Tibial nerve (tissue), 4 donors: ENCODE measurements around the gene TM4SF1. TPM values are rescaled to one million over a fixed set of nuclear protein-coding genes. Genes with fewer than 3 reads are reported as not detected.

Experiments
- DNase-seq, 2 donors: peaks; one replicate each; pipeline ENCODE4 v3.0.0-alpha.2; 2019; ENCODE audit warnings: low spot score in 2 of 2
- H3K27ac ChIP-seq, 4 donors: fragments of 200-600 bp; sonication (generic) in 3 of 4; one replicate each; pipeline ENCODE4 v1.5.1; 2017 to 2019; ENCODE audit warnings: mild to moderate bottlenecking in 1 of 4
- H3K27me3 ChIP-seq, 2 donors: fragments of 200-600 bp; sonication (generic) in 1 of 2; one replicate each; pipeline versions ENCODE4 v1.5.1 to v1.6.0; 2017 to 2019
- H3K36me3 ChIP-seq, 3 donors: fragments of 200-600 bp; sonication (generic); one replicate each; pipeline ENCODE4 v1.5.1; 2018 to 2019
- H3K4me1 ChIP-seq, 4 donors: fragments of 200-600 bp; sonication (generic) in 3 of 4; one replicate each; pipeline ENCODE4 v1.5.1; 2017 to 2019
- H3K4me3 ChIP-seq, 4 donors: fragments of 200-600 bp; sonication (generic) in 3 of 4; one replicate each; pipeline ENCODE4 v1.5.1; 2017 to 2019; ENCODE audit warnings: mild to moderate bottlenecking in 1 of 4, moderate library complexity in 1 of 4
- H3K9me3 ChIP-seq, 4 donors: fragments of 200-600 bp; sonication (generic) in 3 of 4; one replicate each; pipeline ENCODE4 v1.5.1; 2017 to 2019
- EP300 ChIP-seq, 2 donors: sonication (generic); formaldehyde crosslinking; IDR thresholded peaks; one replicate each; pipeline ENCODE4 v1.6.1; 2017; ENCODE audit warnings: antibody characterized with exemption in 2 of 2, mild to moderate bottlenecking in 1 of 2
- POLR2A ChIP-seq, 2 donors: fragments of 450-650 bp; IDR thresholded peaks; one replicate each; pipeline ENCODE4 v1.6.1; 2017; ENCODE audit warnings: antibody characterized with exemption in 2 of 2, mild to moderate bottlenecking in 2 of 2, moderate library complexity in 2 of 2
- WGBS, 2 donors: methylation state at CpG; one replicate each; pipeline ENCODE4 v1.1.5; 2018; 5-methylcytosine and 5-hydroxymethylcytosine counted together
- total RNA-seq, 4 donors: library from RNA; depleted of rRNA; stranded (reverse); fragments of >200 nt; gene quantifications; one replicate each; pipeline ENCODE4 v1.1.0, GENCODE V29; 2016
- TF ChIP-seq, protein P1 (sequence below), 5 experiments: fragments of 200-600 bp in 3 of 5; fragments of 450-650 bp in 2 of 5; sonication (generic) in 3 of 5; IDR thresholded peaks; one replicate each; pipeline ENCODE4 v1.5.1; 2016 to 2019; ENCODE audit warnings: antibody characterized with exemption in 5 of 5, mild to moderate bottlenecking in 3 of 5, moderate library complexity in 2 of 5

The TM4SF1 gene
- total RNA-seq, 4 donors from 2014 or later = 132 to 264 (median 169) TPM

DNA sequence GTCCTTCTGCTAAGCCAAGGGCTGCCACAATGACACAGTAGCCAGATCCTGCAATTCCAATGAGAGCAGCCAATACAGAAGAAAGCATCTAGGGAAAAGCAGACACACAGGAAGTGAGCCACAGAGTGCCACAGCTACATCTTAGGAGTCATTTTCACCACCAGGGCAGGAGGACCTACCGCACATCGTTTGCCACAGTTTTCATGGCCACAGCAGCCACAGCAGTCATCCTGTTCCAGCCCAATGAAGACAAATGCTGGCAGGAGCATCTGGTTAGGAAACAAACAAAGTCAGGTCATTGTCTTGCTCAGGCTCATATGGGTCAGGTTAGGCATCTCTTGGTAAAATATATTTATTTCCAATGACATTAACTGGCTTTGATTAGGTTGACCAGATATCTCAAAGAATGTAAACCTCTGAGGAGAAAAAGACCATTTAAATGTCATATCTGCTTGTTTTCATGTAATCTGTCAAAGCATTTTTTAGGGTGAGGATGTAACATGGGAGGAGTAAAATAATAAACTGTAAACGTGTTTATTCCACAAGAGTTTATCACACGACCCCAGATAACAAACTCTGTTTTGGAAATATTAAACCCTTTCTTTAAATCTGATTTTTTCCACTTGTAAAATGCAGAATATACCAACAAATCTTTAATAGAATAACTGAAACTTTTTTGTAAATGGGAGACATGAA is 1.8 kb downstream of the TM4SF1 start:
- TF ChIP-seq, protein P1, sequence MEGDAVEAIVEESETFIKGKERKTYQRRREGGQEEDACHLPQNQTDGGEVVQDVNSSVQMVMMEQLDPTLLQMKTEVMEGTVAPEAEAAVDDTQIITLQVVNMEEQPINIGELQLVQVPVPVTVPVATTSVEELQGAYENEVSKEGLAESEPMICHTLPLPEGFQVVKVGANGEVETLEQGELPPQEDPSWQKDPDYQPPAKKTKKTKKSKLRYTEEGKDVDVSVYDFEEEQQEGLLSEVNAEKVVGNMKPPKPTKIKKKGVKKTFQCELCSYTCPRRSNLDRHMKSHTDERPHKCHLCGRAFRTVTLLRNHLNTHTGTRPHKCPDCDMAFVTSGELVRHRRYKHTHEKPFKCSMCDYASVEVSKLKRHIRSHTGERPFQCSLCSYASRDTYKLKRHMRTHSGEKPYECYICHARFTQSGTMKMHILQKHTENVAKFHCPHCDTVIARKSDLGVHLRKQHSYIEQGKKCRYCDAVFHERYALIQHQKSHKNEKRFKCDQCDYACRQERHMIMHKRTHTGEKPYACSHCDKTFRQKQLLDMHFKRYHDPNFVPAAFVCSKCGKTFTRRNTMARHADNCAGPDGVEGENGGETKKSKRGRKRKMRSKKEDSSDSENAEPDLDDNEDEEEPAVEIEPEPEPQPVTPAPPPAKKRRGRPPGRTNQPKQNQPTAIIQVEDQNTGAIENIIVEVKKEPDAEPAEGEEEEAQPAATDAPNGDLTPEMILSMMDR (IDR thresholded peaks at IDR 0.05) = no peak
- TF ChIP-seq EP300 (IDR thresholded peaks at IDR 0.05) = peak in 1 of 2 donors; percentile 19
- H3K9me3 ChIP-seq = no peaks in the 10 kb centered on the region
- peak overlapping the region; percentile 26 to 49 (median 33) for H3K4me3 ChIP-seq
- no peaks in the 10 kb centered on the region for H3K27me3 ChIP-seq
- no peak for DNase-seq
- peak overlapping the region; percentile 50 to 86 (median 70) for H3K27ac ChIP-seq
- H3K4me1 ChIP-seq = peaks cover 4 to 50% (median 9%) of the 10 kb centered on the region in 4 donors
- WGBS, 2 donors = 59 to 70% methylated on average over 4 of the region's 4 CpGs
- H3K36me3 ChIP-seq = no peaks in the 10 kb centered on the region

DNA sequence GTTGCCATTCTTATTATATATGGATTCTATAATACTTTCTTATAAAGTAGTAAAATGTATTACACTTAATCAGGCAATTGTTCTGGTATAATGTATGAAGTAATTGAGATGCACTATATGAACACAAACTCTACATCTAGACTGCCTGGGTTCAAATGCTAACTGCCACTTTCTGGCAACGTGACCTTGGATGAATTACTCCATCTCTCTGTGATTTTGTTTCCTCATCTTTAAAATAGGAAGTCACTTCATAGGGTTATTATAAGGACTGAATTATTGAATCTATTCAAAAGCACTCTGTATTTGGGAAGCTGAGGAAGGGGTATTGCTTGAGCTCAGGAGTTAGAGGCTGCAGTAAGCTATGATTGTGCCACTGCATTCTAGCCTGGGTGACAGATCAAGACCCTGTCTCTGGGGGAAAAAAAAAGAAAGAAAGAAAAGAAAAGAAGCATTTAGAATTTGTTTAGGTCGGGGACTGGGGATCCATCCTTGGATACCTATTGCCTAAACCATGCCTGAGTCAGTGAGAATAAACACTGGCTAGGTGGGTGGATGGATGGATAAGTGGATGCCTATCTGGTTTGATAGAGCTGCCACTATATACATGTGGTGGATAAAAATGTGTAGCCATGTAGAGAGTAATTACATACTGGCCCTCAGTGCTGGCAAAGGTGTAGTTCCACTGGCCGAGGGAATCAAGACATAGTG is 2.5 kb downstream of the TM4SF1 start:
- Histone ChIP-seq H3K9me3 (no peaks in the 10 kb centered on the region), H3K27ac (peak overlapping the region in 3 of 4 donors; percentile 50 to 86 (median 77)), H3K4me1 (peaks cover 4 to 57% (median 11%) of the 10 kb centered on the region in 4 donors), H3K36me3 (no peaks in the 10 kb centered on the region), H3K4me3 (peak overlapping the region; percentile 26 to 49 (median 33)), H3K27me3 (no peaks in the 10 kb centered on the region)
- DNase-seq = no peak
- 65 to 74% methylated on average over 3 of the region's 3 CpGs for WGBS, 2 donors
- TF ChIP-seq POLR2A (IDR thresholded peaks at IDR 0.05) (no peak), EP300 (IDR thresholded peaks at IDR 0.05) (no peak)
- TF ChIP-seq, protein P1 (IDR thresholded peaks at IDR 0.05) = no peak

DNA sequence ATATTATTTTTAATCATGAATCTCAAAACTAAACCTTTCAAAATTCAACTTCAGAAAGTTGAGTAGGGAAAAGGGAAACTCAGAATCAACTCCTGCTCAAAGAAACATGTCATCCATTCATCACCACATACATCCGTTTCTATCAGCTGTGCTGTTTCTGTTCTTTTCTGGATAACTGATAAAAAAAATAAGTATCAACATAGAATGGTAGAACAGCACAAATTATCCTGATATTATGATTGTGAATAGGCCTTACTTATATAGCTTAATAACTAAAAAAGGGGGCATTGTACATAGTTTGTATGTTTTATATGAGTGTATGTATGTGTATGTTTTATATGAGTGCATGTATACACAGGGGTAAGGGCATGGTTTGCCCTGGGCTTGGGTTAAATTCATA is 3.1 kb downstream of the TM4SF1 start:
- 62 to 65% methylated on average over 1 of the region's 1 CpG for WGBS, 2 donors
- H3K36me3 ChIP-seq = no peaks in the 10 kb centered on the region
- peak overlapping the region in 2 of 4 donors; percentile 15 to 77 for H3K27ac ChIP-seq
- no peak for DNase-seq
- H3K4me1 ChIP-seq = peaks cover 4 to 62% (median 11%) of the 10 kb centered on the region in 4 donors
- TF ChIP-seq POLR2A (IDR thresholded peaks at IDR 0.05) = no peak
- H3K9me3 ChIP-seq = no peaks in the 10 kb centered on the region
- H3K27me3 ChIP-seq = no peaks in the 10 kb centered on the region
- no peak overlapping the region for H3K4me3 ChIP-seq

DNA sequence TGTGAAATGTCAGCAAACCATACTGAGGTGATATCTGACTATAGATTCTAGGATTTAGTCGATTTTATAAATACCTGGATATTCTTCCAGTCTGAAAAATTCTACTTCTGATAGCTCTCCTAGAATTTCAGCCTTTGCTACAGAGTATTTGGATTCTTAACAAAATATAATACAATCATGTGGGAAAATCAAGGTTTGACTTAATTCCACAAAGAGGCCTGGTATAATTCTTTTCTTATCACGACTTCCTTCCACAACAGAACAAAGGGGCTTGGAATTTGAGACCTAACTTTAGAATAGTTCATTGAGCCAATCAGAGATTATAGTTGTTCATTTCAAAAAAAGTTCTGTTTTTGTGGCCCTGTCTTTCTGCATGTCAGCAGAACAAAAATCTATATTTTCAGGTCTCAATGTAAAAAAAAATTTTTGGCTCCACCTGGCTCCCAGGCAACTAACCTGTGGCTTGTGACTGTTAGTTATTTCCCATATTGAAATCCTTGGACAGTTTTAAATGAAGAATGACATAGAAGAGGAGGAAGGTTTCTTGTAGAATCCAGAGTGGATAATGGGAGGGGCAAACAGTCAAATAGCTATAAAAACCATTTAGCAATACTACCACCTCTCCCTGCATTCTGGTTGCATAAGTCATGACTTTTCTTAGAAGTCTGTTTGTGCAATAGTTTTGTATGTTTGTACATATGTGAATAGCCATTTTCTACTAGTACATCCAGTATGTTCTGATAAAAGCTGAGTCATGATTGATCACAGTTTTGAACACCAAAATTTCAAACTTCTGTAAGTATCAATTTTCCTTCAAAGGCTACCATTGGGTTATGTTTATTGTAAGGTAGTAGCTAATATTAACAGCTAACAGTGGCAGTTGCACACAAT is 4.0 kb downstream of the TM4SF1 start:
- peak in 1 of 2 donors; percentile 32 for TF ChIP-seq EP300 (IDR thresholded peaks at IDR 0.05)
- TF ChIP-seq, protein P1 (IDR thresholded peaks at IDR 0.05) = no peak
- no peaks in the 10 kb centered on the region for H3K36me3 ChIP-seq
- no peak for DNase-seq
- H3K4me3 ChIP-seq = peak overlapping the region in 1 of 4 donors; percentile 5
- H3K27ac ChIP-seq = peak overlapping the region in 3 of 4 donors; percentile 5 to 77 (median 7)
- no peaks in the 10 kb centered on the region for H3K27me3 ChIP-seq
- WGBS, 2 donors = 67 to 71% methylated on average over 2 of the region's 2 CpGs
- peaks cover 4 to 67% (median 11%) of the 10 kb centered on the region in 4 donors for H3K4me1 ChIP-seq
- H3K9me3 ChIP-seq = no peaks in the 10 kb centered on the region

DNA sequence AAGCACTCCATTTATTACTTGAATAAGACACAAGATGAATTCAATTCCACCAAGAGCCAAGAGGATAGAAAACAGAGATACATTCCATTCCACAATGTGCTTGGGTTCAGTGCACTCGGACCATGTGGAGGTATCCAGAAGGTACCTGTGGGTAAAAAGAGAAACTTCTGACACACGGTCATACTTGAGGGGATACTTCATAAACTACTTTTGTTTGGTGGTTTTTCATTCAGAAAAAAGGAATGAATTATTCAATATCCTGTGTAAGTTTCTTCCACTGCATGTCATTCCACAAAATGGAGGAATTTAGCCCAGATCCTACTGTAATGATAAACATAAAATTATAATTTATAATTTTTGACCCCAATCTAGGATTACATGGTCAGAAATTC is 5.7 kb downstream of the TM4SF1 start:
- WGBS, 2 donors = 58 to 68% methylated on average over 2 of the region's 2 CpGs
- Histone ChIP-seq H3K27me3 (no peaks in the 10 kb centered on the region), H3K27ac (peak overlapping the region in 2 of 4 donors; percentile 36 to 69), H3K4me1 (peaks cover 4 to 61% (median 9%) of the 10 kb centered on the region in 4 donors), H3K4me3 (no peak overlapping the region), H3K36me3 (no peaks in the 10 kb centered on the region), H3K9me3 (no peaks in the 10 kb centered on the region)
- no peak for DNase-seq
- TF ChIP-seq POLR2A (IDR thresholded peaks at IDR 0.05) = no peak
- TF ChIP-seq EP300 (IDR thresholded peaks at IDR 0.05) = no peak
- TF ChIP-seq, protein P1 (IDR thresholded peaks at IDR 0.05) = no peak
